Hematopoietic multipotent progenitor cell treated with erythropoietin and hydrocortisone succinate and interleukin-3 and kit ligand, for 17 days (in vitro differentiated cells): Measurements from ENCODE around the gene TLN1.

ENCODE experiments used
- DNase-seq: peaks from one replicate; pipeline ENCODE4 v3.0.0-alpha.2; 2015; ENCODE audit warnings: low spot score

TLN1 gene

DNA sequence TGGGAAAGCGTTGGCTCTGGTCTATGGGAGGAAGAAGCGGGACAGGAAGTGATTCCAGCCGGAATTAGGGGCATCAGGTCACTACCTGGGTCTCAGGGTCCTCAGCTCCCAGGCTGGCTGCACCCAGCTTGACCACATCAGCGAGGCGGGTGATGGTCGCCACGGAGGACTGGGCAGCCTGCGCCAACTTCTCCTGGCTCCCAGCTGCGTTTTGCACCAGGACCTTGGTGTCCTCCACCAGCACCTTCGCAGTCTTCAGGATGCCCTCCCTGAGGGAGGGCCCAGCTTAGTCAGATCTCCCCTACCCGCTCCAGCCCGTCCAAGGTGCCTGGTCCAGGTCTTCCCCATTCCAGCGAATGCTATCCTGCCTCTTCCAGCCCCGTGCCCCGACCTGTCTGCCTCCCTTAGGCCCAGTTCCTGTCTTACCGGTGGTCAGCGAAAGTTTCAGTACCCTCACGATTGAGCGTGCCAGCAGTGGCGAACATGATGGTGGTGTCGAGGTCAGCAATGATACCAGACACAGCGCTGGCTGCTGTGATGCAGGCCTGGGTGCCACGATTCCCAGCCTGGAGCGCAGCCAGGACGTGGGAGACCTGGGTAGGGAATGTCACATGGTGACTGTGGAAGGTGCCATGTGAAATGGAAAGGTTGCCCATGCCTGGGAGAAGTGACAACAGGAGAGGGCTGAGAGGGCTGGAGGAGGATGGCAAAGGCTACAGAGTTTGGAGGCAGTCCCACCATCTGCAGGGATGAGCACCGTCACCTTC lies 27.9 kb downstream of the TLN1 start:
- no peak for DNase-seq

DNA sequence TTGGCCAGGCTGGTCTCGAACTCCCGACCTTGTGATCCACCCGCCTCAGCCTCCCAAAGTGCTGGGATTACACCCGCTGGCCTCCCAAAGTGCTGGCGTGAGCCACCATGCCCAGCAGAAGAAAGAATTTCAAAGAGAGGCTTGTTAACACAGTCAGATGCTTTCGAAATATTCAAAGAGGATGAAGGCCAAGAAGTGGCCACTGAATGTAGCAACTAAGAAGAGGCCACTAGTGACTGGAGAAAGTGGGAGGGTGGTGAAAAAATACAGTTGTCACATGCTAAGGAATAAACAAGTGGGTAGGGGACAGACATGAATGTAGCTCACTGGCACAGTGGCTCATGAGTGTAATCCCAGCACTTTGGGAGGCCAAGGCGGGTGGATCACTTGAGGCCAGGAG lies 29.3 kb downstream of the TLN1 start:
- no peak for DNase-seq

DNA sequence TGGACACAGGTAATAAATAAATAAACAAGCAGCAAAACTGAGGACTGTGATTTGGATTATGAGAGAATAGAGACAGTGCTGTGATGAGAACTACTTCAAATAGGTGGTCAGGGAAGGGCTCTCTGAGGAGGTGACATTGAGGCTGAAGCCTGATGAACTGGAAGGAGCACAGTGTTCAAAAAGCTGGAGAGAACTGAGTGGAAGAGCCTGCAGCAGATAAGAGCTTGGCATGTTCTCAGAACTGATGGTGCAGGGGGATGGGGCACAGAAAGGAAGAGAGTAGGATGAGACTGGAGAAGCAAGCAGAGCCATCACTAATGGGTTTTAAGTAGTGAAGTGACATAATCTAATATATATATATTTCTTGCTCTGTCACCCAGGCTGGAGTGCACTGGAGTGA lies 31.1 kb downstream of the TLN1 start:
- no peak for DNase-seq

DNA sequence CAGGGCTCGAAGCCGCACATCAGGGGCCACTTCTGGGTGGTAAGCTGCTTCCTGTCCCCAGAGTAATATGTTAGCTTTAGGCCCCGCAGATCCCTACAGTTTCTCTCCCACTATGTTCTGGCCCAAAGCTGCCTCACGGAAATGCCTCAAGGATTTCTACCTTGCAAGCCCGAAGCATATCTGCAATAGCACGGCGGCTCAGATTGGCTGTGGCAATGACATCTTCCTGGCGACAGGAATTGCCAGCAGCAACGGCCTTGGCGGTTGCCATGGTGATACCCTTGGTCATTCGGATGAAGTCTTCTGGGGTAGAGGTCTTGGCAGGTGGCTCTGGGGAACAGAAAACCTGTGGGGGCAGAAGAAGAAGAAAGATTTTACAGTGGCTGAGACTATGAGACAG lies 32.0 kb downstream of the TLN1 start:
- DNase-seq: no peak

DNA sequence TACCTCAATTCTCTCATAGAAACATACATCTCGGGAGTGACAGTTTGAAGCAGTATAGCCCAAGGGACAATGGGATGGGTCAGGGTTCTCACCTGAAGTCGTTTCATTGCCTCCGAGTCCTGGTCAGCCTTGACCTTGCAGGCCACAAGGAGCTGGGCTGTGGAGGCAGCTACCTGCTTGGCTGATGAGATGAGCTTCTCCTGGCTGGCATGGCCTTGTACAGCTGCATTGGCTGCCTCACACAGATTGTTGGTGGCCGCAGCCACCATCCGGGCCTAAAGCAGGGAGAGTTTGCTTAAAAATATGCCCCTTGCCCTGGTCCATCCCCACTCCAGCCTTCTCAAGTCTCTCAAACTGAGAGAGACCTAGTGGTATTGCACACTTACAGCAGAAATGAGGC lies 33.8 kb downstream of the TLN1 start:
- DNase-seq: no peak

DNA sequence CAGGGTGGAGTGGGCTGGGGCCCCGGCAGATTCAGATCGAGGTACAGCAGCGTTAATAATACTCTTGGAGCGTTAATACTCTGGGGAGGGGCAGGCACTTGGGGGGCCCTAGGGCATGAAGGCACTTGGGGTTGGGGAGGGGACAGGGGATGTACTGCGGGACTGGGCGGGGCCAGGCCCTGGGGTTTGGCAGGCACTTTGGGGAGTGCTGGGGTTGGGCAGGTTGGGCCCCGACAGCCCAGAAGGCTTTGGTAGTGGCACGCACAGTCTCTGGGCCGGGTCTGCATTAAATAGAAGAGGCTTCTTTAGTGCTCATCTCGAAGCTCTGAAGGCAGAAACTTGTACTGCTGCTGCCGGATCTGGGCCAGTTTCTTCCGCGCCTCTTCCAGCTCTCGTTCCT lies 34.5 kb downstream of the TLN1 start:
- DNase-seq: no peak

DNA sequence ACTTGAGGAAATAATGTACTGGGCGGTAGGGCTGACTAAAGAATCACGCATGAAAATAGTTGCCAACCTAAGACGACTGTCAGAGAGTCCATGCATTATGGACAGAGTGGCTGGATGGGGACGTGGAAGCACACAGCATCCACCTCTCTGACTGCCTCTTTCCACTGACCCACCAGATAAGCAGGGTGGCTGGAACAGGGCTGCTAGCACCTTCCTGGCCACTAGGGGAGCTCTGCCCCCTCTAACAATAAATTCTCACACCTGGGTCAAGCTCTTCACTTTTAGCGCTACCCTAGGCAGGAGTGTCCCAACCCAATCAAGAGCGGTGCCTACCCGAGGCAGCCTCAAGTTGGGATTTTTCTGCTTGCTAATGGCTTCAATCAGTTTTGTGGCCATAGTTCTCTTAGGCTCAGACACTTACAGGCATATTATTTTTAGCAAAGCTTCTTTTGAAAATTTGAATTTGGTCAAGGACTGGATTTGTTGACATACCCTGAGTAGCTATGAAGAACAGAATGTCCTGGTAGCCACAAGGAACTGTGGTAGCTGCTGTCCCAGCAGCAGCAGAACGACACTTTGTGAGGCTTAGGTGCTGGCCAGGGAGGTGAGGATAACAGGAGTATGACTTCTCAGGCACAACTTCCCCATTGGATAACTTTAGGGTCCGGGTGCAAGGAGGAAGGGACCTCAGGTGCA lies 35.3 kb downstream of the TLN1 start:
- peak; percentile 71 for DNase-seq

DNA sequence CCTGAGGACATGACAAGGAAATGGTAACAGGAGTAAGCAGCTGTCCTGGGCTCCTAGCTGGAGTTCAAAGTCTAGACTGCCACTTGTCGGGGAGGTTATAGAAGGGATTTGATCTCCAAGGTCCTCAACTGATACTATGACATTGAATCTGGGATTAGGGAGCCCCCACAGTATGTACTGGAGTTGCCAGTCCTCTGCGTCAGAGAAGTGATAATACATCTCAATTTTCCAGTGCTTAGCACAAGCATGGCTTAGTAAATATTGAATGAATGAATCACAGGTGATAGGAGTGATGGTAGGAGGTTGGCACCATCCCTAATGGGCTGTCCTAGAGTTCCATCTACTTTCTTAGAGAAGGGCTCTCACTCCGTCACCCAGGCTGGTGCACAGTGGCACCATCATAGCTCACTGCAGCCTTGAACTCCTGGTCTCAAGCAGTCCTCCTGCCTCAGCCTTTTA lies 36.0 kb downstream of the TLN1 start:
- DNase-seq: no peak

DNA sequence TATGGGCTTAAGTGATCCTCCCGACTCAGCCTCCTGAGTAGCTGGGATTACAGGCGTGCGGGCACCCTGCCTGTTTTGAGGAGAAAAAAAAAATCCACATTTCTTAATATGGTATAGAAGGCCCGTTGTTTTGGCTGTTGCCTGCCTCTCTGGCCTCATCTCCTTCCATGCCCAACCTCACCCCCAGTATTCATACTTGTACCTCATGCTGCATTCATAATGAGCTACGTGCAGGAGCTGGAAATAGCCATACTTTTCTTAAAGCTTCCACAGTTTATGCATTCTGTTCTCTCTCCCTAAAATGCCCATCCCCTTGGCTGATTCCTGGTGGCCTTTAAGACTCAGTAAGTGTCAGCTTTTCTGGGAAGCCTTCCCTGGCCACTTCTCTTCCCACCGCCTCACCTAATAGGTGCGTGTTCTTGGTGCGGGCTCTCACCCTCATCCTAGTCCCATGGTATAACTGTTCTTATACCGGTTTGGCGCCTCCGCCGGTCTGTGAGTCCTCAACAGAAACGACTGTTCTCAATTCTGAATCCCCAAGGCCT lies 40.2 kb downstream of the TLN1 start:
- DNase-seq: no peak

DNA sequence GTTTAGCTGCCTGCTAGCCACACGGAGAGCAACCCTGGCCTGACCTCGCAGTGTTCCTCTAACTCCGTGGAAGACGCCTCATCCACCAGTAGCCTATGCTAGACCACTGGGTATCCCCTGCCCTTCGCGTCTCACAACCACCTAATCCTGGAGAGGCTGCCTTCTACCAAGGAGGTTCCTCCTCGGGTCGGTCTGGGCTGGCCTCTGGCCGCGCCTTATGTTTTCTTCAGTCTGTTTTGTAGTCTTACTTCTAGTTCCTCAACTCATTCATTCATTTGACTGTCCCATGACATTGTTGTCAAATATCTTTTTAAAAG lies 40.7 kb downstream of the TLN1 start:
- DNase-seq: no peak

DNA sequence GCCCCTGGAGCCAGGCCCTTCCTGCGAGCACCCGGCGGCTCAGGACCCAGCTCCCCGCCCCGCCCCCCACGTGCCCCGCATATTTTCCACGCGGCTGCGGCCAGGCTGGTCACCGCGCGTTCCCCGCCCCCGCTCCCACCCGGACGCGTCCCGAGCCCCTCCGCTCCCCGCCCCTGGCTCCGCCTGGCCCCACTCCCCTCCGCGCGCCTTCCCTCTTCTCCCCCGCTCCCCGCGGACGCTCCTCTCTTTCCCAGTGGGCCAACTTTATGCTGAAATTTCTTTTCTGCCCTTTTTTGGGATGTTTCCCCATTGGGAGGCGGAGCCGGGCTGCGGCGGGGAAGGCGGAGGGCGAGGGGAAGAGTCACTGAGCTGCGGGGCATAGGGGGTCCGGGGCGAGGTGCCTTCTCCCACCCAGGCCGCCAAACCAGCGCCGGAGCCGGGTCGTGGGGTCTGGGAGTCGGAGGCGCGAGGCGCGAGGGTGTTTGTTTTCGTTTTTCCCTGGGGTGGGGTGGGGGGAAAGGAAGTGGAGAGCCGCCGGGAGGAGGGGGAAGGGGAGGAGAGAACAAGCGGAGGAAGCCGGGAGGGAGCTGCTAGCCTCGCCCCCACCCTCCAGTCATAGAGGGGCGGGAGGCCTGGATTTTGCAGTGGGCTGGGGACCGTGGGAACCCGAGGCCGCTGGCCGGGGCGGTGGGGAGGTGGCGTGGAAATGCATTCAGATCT lies 41.2 kb downstream of the TLN1 start:
- no peak for DNase-seq

DNA sequence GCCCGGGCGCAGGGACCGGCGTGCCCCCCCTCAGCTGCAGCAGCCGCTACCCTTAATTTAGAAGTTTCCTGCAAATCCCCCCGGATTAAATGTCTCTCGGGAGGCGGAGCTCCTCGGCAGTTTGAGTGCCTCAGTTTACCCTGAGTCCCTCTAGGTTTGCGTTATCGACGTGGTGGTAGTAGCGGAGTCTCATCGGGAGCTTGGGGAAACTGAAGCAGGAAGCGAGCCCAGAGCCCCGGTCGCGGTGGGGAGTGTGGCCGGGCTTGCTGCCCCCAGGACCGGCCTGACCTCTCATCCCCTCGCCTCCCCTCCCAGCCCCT lies 41.7 kb downstream of the TLN1 start:
- DNase-seq: no peak

DNA sequence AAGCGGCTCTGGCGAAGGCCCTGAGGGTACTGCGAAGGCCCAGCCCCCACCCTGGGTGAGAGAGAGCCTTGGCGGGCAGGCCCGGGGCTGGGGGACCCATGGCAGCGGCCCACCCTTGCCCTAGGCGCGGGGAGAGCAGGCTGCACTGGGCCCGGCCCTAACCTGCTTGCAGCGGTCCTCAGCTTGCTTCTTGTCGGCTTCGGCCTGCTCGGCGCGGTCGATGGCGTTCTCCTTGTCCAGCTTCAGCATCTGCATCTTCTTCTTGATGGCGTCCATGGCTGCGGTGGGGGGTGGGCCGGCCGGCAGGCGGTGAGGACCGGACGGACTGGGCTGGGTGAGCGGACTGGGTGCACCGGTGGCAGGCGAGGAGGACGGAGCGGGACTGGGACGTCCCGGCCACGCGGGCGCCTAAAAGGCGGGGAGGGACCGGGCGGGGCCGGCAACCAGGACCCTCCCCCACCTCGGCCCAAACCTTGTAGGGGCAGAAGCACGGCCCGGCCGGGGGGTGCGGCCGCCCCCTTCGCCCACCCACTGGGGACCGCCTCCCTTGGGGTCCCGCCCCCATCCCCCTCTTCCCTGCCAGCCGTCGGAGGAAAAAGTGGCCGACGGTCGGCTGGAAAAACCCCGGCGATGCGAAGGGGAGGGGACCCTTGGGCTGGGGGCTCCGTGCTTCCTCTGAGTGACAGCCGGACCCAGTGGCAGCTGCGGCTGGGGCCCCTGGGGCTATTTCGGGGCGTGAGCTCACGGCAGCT lies 42.3 kb downstream of the TLN1 start, which contains the start of gene TPM2:
TPM2 (minus strand) TSS at position 384 of the 752 bp plus-strand sequence; CDS start at position 276, 108 bp downstream.
- DNase-seq: no peak

DNA sequence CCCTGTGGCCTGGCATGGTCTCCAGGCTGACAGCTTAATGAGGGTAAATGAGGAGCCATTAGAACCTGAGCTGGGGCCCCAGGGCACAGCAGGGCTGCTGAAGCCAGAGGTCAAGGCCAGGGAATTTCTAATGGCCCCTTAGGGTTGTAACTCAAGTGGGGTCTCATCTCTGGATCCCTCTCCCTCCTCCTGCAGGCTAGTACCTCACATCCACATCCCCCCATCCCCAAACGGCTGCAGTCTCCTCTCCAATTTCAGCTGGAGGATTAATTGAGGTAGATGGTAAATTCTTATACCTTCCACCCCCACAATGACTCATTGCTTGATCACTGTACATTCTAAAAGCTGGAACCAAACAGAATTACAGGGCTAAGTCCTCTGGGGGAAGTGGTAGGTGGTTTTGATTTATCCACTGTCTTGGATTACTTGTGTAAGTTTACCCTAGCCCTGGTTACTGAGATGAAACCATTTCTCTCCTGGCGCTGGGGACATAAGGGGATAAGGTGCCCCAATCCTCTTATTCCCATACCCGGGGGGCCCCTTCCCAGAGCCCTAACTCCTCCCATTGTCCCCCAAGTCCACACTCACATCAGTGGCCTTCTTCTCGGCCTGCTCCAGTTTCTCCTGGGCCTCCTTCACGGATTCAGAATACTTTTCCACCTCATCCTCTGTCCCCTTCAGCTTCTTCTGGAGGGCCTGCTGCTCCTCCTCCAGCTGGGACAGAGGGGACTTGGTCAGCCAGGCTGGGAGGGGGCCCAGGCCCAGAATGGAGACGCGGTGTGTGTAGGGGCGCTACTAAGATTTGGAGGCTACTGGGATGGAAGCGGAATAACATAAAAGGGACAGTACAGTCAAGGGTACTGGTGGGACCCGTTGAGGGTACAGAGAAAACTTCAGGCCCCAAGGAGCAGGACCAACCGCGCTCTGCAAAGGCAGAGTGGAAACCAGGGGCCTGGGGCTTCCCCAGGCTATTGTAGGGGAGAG lies 43.1 kb downstream of the TLN1 start:
- DNase-seq: no peak

DNA sequence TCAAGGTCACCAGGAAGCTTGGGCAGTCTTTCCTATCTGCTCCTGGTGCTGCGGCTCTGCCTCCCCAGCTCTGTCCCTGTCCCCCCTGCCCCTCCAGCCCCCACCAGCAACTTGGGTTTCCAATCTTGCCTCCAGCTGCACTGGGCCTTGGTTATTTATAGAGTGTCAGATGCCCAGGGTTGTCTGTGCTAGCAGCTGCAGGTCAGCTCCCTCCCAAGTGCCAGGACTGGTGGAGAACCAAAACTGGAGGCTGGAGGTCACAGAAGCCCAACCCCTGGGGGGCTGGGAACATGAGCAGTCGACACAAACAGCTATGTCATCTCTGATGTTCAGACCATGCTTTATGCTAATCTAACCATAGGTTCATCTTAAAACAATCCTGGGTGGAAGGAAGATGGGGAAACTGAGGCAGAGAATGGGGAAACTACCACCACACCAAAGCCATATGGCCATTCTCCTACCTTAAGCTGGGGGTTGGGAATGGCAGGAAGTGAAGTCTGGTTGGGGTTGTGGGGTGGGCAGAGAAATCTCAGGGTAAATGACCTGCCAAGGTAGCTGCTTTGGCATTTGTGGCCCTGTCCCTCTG lies 43.9 kb downstream of the TLN1 start:
- DNase-seq: no peak

DNA sequence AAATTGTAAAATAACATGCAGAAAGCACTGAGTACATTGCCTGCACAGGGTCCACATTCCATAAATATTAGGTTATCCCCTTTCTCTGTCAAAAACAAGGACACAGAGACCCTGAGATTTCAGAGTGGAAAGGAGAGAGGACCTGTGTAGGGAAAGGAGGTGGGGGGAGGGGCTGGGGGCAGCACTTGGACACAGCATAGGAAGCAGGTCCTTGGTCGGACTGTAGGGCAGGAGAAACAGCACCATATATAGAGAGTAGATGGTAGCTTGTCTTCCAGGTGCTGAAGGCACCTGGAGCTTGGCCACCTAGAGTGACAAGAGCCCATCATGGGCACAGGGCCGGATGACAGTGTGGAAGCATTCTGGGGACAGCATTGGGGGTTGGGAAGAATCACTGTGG lies 44.7 kb downstream of the TLN1 start:
- DNase-seq: no peak

DNA sequence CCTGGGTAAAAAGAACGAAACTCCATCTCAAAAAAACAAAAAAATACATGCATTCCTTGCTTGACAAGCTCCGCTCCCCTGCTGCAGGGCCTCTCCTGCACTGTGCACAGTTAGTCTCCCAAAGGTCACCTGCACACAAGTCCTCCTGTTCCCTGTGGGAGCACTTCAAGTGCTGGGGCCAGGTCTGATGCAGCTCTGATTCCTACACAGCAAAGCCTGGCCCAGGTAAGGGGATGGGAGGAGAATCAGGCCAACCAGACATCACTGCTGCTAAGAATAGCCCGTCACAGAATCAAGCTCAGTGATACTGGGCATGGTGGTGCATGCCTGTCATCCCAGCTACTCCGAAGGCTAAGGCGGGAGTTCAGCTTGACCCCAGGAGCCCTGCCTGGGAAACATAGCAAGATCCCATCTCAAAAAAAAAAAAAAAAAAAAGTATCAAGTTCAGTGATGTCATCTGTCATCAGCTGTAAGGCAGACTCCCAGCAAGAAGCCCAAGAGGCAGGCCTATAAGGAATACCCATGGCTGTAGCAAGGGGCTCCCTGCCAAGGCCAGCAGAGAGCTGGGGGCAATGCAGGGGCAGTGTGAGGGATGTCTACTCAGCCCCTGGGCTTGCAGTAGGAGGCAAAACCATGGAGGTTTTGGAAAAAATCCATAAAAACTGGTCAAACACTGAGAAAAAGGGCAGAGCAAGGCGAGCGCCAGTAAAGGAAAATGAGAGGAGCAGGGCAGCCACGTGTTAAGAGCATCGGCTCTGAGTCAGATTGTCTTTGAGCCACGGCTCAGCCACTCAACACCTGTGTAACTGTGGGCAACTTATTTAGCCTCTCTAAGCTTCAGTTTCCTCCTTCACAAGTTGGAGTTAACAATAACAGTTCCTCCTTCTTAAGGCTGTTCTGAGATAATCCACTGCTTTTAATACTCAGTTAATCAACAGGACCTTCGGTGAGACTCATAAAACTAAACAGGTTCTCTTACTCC lies 45.5 kb downstream of the TLN1 start:
- no peak for DNase-seq

DNA sequence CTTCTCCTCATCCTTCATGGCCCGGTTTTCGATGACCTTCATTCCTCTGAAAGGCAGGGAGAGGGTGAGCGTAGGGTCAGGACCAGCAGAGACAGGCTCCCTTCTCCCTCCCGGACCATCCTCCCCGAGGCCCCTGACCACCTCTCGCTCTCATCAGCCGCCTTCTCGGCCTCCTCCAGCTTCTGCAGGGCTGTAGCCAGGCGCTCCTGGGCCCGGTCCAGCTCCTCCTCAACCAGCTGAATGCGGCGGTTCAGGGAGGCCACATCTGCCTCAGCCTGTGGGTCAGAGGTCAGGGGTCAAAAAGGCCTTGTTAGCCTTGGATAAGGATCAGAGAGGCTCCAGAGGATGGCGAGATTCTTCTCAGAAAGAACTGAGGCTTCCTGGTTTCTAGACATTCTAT lies 46.5 kb downstream of the TLN1 start:
- no peak for DNase-seq

DNA sequence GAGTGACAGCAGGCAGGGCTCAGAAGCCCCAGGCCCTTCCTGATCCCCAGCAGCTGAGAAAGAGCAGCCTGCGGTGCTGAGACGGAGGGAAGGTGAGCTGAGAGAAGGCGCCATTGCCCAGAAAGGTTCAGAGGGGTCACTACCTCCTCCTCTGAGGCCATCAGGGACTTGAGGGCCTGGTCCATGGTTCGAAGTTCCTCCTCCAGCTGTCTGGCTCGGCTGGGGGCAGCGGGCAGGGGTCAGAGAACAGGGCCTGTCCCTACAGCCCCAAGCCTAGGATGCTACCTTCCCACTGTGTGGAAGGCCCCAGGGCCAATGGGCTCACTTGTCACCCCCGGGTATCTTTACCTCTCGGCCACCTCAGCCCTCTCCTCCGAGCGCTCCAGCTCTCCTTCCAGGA lies 47.1 kb downstream of the TLN1 start:
- no peak for DNase-seq
